Suprapubic skin (tissue), 4 donors: ENCODE data around the gene RPAP2. TPM values are rescaled to one million over a fixed set of nuclear protein-coding genes. Genes with fewer than 3 reads are reported as not detected.

Source experiments
- DNase-seq, 2 donors: peaks; one replicate each; pipeline ENCODE4 v3.0.0-alpha.2; 2019; ENCODE audit warnings: low spot score in 2 of 2
- H3K27ac ChIP-seq: fragments of 200-600 bp; sonication (generic); one replicate; pipeline ENCODE4 v1.5.1; 2019
- H3K27me3 ChIP-seq: fragments of 200-600 bp; sonication (generic); one replicate; pipeline ENCODE4 v1.5.1; 2019
- H3K36me3 ChIP-seq: fragments of 200-600 bp; sonication (generic); one replicate; pipeline ENCODE4 v1.5.1; 2019
- H3K4me1 ChIP-seq: fragments of 200-600 bp; sonication (generic); one replicate; pipeline ENCODE4 v1.5.1; 2019
- H3K4me3 ChIP-seq: fragments of 200-600 bp; sonication (generic); one replicate; pipeline ENCODE4 v1.5.1; 2019; ENCODE audit warnings: mild to moderate bottlenecking
- H3K9me3 ChIP-seq: fragments of 200-600 bp; sonication (generic); one replicate; pipeline ENCODE4 v1.5.1; 2019
- EP300 ChIP-seq: sonication (generic); formaldehyde crosslinking; IDR thresholded peaks from one replicate; pipeline ENCODE4 v1.6.1; 2017; ENCODE audit warnings: antibody characterized with exemption
- POLR2A ChIP-seq, 2 donors: fragments of 450-650 bp; IDR thresholded peaks; one replicate each; pipeline ENCODE4 v1.6.1; 2017; ENCODE audit warnings: antibody characterized with exemption in 2 of 2, mild to moderate bottlenecking in 2 of 2, moderate library complexity in 2 of 2
- POLR2AphosphoS5 ChIP-seq, 3 donors: sonication (generic); formaldehyde crosslinking; IDR thresholded peaks; one replicate each; pipeline ENCODE4 v1.6.1; 2017; ENCODE audit warnings: antibody characterized with exemption in 3 of 3
- WGBS: methylation state at CpG from one replicate; pipeline ENCODE4 v1.1.5; 2018; 5-methylcytosine and 5-hydroxymethylcytosine counted together
- total RNA-seq, 4 donors: library from RNA; depleted of rRNA; stranded (reverse); fragments of >200 nt; gene quantifications; one replicate each; pipeline ENCODE4 v1.1.0, GENCODE V29; 2016
- TF ChIP-seq, protein P1 (sequence below), 2 donors: fragments of 200-600 bp in 1 of 2; fragments of 450-650 bp in 1 of 2; sonication (generic) in 1 of 2; IDR thresholded peaks; one replicate each; pipeline ENCODE4 v1.5.1; 2016 to 2019; ENCODE audit warnings: antibody characterized with exemption in 2 of 2, mild to moderate bottlenecking in 1 of 2, moderate library complexity in 1 of 2

Gene RPAP2
- total RNA-seq, 4 donors from 2014 or later, result 6.8 to 10.5 (median 9.0) TPM

DNA sequence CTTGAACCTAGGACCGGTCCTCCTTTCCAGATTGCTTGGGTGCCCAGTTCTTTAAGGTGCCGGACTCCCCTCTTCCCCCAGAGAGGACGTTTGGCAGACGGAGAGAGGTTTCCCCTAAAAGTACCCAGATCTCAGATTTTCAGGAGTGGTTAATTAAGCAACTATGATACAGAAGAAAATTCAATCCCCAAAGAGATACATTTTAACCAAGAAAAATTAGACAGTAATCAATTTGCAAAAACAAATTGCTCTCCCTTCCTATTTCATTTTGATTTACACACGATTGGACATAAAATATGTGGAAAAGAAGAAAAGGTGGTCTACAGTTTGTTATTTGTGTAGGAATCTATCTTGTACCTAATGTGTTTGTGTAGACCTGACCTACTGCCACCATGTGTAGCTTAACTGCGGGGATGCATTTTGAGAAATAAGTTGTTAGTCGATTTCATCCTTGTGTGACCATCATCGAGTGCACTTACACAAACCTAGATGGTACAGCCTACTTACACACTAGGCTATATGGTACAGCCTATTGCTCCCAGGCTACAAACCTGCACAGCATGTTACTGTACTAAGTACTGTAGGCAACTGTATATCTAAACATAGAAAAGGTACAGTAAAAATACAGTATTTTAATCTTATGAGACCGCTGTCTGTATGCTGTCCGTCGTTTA is 755 bp downstream of the RPAP2 start:
- Histone ChIP-seq H3K27me3 (no peaks in the 10 kb centered on the region), H3K4me1 (peaks cover 32% of the 10 kb centered on the region), H3K9me3 (no peaks in the 10 kb centered on the region), H3K36me3 (peaks cover 12% of the 10 kb centered on the region), H3K27ac (peak overlapping the region; percentile 94), H3K4me3 (peak overlapping the region; percentile 71)
- TF ChIP-seq EP300, result no peak
- TF ChIP-seq POLR2AphosphoS5 (IDR thresholded peaks at IDR 0.05), result no peak
- TF ChIP-seq, protein P1, sequence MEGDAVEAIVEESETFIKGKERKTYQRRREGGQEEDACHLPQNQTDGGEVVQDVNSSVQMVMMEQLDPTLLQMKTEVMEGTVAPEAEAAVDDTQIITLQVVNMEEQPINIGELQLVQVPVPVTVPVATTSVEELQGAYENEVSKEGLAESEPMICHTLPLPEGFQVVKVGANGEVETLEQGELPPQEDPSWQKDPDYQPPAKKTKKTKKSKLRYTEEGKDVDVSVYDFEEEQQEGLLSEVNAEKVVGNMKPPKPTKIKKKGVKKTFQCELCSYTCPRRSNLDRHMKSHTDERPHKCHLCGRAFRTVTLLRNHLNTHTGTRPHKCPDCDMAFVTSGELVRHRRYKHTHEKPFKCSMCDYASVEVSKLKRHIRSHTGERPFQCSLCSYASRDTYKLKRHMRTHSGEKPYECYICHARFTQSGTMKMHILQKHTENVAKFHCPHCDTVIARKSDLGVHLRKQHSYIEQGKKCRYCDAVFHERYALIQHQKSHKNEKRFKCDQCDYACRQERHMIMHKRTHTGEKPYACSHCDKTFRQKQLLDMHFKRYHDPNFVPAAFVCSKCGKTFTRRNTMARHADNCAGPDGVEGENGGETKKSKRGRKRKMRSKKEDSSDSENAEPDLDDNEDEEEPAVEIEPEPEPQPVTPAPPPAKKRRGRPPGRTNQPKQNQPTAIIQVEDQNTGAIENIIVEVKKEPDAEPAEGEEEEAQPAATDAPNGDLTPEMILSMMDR (IDR thresholded peaks at IDR 0.05), result no peak
- TF ChIP-seq POLR2A (IDR thresholded peaks at IDR 0.05), result no peak
- no peak for DNase-seq
- WGBS, result 42% methylated on average over 11 of the region's 11 CpGs

DNA sequence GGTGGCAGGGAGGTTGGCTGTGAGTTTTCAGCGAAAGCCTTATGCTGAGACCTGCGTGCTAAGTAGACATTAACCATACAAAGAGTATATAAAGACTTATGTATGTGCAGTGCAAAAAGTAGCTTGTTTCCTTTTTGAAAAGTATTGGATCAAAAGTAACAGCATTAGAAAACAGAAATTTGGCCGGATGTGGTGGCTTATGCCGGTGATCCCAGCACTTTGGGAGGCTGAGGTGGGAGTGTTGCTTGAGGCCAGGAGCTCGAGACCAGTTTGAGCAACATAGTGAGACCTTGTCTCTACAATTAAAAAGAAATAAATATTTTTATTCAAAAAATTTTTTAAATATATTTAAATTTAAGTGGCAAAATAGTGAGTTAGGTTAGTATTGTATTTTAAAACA is 2.2 kb downstream of the RPAP2 start:
- peaks cover 32% of the 10 kb centered on the region for H3K4me1 ChIP-seq
- H3K36me3 ChIP-seq, result peaks cover 23% of the 10 kb centered on the region
- H3K4me3 ChIP-seq, result no peak overlapping the region
- DNase-seq, result no peak
- H3K27me3 ChIP-seq, result no peaks in the 10 kb centered on the region
- no peaks in the 10 kb centered on the region for H3K9me3 ChIP-seq
- TF ChIP-seq EP300 (no peak), POLR2AphosphoS5 (IDR thresholded peaks at IDR 0.05) (no peak), POLR2A (IDR thresholded peaks at IDR 0.05) (no peak)
- TF ChIP-seq, protein P1 (IDR thresholded peaks at IDR 0.05), result no peak
- H3K27ac ChIP-seq, result no peak overlapping the region
- WGBS, result 90% methylated on average over 5 of the region's 5 CpGs

DNA sequence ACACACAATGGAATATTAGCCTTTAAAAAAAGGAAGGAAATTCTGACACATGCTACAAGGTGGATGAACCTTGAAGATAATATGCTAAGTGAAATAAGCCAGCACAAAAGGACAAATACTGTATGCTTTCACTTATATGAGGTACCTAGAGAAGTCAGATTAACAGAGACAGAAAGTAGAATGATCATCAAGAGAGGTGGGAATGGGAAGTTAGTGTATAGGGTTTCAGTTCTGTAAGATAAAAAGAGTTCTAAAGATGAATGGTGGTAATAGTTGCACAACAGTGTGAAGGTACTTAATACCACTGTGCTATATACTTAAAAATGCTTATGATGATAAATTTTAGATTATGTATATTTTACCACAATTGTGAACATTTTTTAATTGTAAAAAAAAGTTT is 7.2 kb downstream of the RPAP2 start:
- no peaks in the 10 kb centered on the region for H3K9me3 ChIP-seq
- no peak for DNase-seq
- H3K4me1 ChIP-seq, result peaks cover 2% of the 10 kb centered on the region
- H3K27ac ChIP-seq, result no peak overlapping the region
- H3K4me3 ChIP-seq, result no peak overlapping the region
- H3K27me3 ChIP-seq, result no peaks in the 10 kb centered on the region
- TF ChIP-seq POLR2AphosphoS5 (IDR thresholded peaks at IDR 0.05), result no peak
- TF ChIP-seq, protein P1 (IDR thresholded peaks at IDR 0.05), result no peak
- H3K36me3 ChIP-seq, result peaks cover 34% of the 10 kb centered on the region

DNA sequence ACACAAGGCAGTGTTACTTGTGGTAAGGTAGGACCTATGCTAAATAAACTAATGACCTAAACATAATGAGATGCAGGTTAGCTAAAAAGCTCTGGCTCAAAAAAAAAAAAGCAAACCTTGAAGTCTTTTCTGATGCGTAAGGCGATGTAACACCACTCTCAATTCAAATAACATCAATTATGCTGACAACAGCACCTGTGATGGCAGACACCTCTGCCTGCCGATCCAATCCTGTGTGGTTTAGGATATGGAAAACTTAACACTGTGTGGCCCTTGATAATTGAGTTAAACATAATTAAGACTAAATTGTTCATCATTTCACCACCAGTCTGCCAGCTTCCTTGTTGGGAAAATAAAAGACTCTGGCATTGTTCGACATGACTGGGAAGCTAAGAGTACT is 9.1 kb downstream of the RPAP2 start:
- no peaks in the 10 kb centered on the region for H3K4me1 ChIP-seq
- H3K36me3 ChIP-seq, result peaks cover 34% of the 10 kb centered on the region
- WGBS, result 70% methylated on average over 4 of the region's 4 CpGs
- TF ChIP-seq, protein P1 (IDR thresholded peaks at IDR 0.05), result no peak
- TF ChIP-seq POLR2AphosphoS5 (IDR thresholded peaks at IDR 0.05), result no peak
- no peak for TF ChIP-seq EP300
- TF ChIP-seq POLR2A (IDR thresholded peaks at IDR 0.05), result no peak
- no peak for DNase-seq
- H3K4me3 ChIP-seq, result no peak overlapping the region
- H3K27ac ChIP-seq, result no peak overlapping the region
- H3K9me3 ChIP-seq, result no peaks in the 10 kb centered on the region
- H3K27me3 ChIP-seq, result no peaks in the 10 kb centered on the region

DNA sequence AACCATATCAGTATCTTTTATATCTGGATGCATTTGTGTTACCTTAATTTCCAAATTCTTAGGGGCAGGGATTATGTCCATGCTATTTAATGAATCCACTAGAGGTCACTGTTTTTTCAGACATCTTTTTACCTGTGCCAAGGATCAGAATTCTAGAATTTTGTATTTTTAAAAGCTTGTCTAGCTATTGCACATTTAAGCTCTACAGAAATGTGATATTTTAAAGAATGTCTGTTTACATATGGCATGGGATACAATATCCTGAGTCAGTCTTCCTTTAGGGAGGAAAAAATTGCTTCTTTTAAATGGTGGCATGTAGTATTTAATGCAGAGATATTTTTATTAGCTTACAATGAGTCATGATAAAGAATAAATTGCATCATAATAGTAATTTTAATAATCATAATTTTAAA is 11.3 kb downstream of the RPAP2 start:
- Histone ChIP-seq H3K4me1 (no peaks in the 10 kb centered on the region), H3K36me3 (peaks cover 19% of the 10 kb centered on the region), H3K4me3 (no peak overlapping the region), H3K9me3 (no peaks in the 10 kb centered on the region), H3K27me3 (no peaks in the 10 kb centered on the region), H3K27ac (no peak overlapping the region)
- TF ChIP-seq EP300, result no peak
- TF ChIP-seq POLR2AphosphoS5 (IDR thresholded peaks at IDR 0.05), result no peak
- TF ChIP-seq, protein P1 (IDR thresholded peaks at IDR 0.05), result peak in 1 of 2 donors; percentile 35
- no peak for DNase-seq
